Gastrocnemius medialis (tissue), 4 donors: Measurements from ENCODE around the gene GP9. TPM values are rescaled to one million over a fixed set of nuclear protein-coding genes. Genes with fewer than 3 reads are reported as not detected.

Source experiments
- ATAC-seq, 2 donors: fragments of 150-250 bp; one replicate each; pipeline ENCODE4 v1.9.1; 2016
- DNase-seq, 2 donors: peaks; one replicate each; pipeline ENCODE4 v3.0.0-alpha.2; 2019
- H3K27ac ChIP-seq, 4 donors: fragments of 200-600 bp; sonication (generic); 1 replicate in 1 of 4; 2 replicates in 3 of 4; pipeline ENCODE4 v1.5.1; 2016 to 2018; ENCODE audit warnings: mild to moderate bottlenecking in 2 of 4, moderate library complexity in 1 of 4
- H3K27me3 ChIP-seq, 3 donors: fragments of 200-600 bp; sonication (generic) in 2 of 3; 1 replicate in 1 of 3; 2 replicates in 2 of 3; pipeline versions ENCODE4 v1.5.1 to v1.6.0; 2016 to 2019; ENCODE audit warnings: mild to moderate bottlenecking in 1 of 3, moderate library complexity in 1 of 3
- H3K36me3 ChIP-seq, 2 donors: fragments of 200-600 bp; sonication (generic) in 1 of 2; one replicate each; pipeline ENCODE4 v1.5.1; 2017 to 2018
- H3K4me1 ChIP-seq, 2 donors: fragments of 200-600 bp; sonication (generic) in 1 of 2; one replicate each; pipeline ENCODE4 v1.5.1; 2016 to 2017; ENCODE audit warnings: mild to moderate bottlenecking in 2 of 2
- H3K4me3 ChIP-seq, 4 donors: fragments of 200-600 bp; sonication (generic) in 3 of 4; 1 replicate in 1 of 4; 2 replicates in 3 of 4; pipeline ENCODE4 v1.5.1; 2016 to 2019; ENCODE audit warnings: mild to moderate bottlenecking in 2 of 4
- H3K9me3 ChIP-seq, 3 donors: fragments of 200-600 bp; sonication (generic) in 2 of 3; 1 replicate in 1 of 3; 2 replicates in 2 of 3; pipeline ENCODE4 v1.5.1; 2016 to 2019
- CTCF ChIP-seq, 5 experiments: fragments of 450-650 bp in 3 of 5; fragments of 200-600 bp in 2 of 5; sonication (generic) in 2 of 5; IDR thresholded peaks in 4 of 5; conservative IDR thresholded peaks in 1 of 5; 1 replicate in 4 of 5; 2 replicates in 1 of 5; pipeline ENCODE4 v1.5.1; 2016 to 2019; ENCODE audit warnings: antibody characterized with exemption in 5 of 5, mild to moderate bottlenecking in 3 of 5, moderate library complexity in 3 of 5
- POLR2A ChIP-seq, 2 donors: fragments of 450-650 bp; IDR thresholded peaks; one replicate each; pipeline ENCODE4 v1.6.1; 2017; ENCODE audit warnings: antibody characterized with exemption in 2 of 2, mild to moderate bottlenecking in 2 of 2, moderate library complexity in 2 of 2
- in situ Hi-C, 4 donors: fragments of 200-750 bp; cut with MboI; loops; one replicate each; pipeline versions ENCODE4 v1.15.0 to v1.8.0; 2017; ENCODE audit warnings: low sequenced_read_pairs in 4 of 4
- intact Hi-C: fragments of 100-400 bp; cut with DNase I; formaldehyde crosslinking; loops from one replicate; pipeline ENCODE4 v1.15.1; 2023; ENCODE audit warnings: low total_unique reads
- total RNA-seq, 4 donors: library from RNA; depleted of rRNA; stranded (reverse); fragments of >200 nt; gene quantifications; one replicate each; pipeline versions ENCODE4 v1.1.0 to v1.2.3, GENCODE V29; 2016

The GP9 gene
- total RNA-seq, 4 donors from 2014 or later = 0.42 TPM; not detected in 3

GRCh38 chr3:129018271-129018670 is 42.3 kb upstream of the GP9 start:
- no peaks in the 10 kb centered on the region for H3K36me3 ChIP-seq
- no peak for ATAC-seq
- H3K27me3 ChIP-seq = no peaks in the 10 kb centered on the region
- no peak overlapping the region for H3K4me3 ChIP-seq
- H3K9me3 ChIP-seq = no peaks in the 10 kb centered on the region
- DNase-seq = no peak
- TF ChIP-seq POLR2A (IDR thresholded peaks at IDR 0.05) = no peak
- intact Hi-C loops = no loop called here
- in situ Hi-C loops = no loop called here
- H3K27ac ChIP-seq = peak overlapping the region in 3 of 4 donors; percentile 62 to 71 (median 71)
- H3K4me1 ChIP-seq = peaks cover 18 to 24% of the 10 kb centered on the region in 2 donors

- DNase-seq (no peak), ATAC-seq (no peak)
- intact Hi-C loops (no loop called here), in situ Hi-C loops (no loop called here)
- Histone ChIP-seq H3K4me3 (no peak overlapping the region), H3K36me3 (no peaks in the 10 kb centered on the region), H3K4me1 (peaks cover 18 to 24% of the 10 kb centered on the region in 2 donors), H3K27me3 (no peaks in the 10 kb centered on the region), H3K27ac (peak overlapping the region in 2 of 4 donors; percentile 62 to 71), H3K9me3 (no peaks in the 10 kb centered on the region)
- no peak for TF ChIP-seq POLR2A (IDR thresholded peaks at IDR 0.05)
- no peak for TF ChIP-seq CTCF (IDR thresholded peaks at IDR 0.05 in 4 of 5, conservative IDR thresholded peaks at IDR 0.05 in 1 of 5)
Observed at GRCh38 chr3:129018751-129019150, 41.8 kb upstream of the GP9 start.

DNA sequence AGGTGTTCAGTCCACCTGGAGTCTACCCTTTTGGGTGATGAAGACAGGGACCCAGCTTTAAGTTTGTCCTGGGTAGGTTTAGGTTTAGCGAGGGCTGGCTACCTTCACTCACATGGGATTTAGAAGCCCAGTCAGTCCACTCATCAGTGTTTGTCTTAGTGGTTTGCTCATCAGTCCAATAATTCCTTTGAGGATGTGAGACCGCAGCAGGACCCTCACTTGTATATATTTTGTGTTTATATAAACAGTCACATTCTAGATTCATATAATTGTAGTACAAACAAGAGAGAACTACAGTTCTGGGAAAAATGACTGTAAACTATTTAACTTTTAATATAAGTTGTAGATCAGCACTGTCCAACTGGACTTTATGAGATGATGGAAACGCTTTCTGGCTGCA is 41.3 kb upstream of the GP9 start:
- no peaks in the 10 kb centered on the region for H3K36me3 ChIP-seq
- H3K4me3 ChIP-seq = no peak overlapping the region
- no peak overlapping the region for H3K27ac ChIP-seq
- TF ChIP-seq POLR2A (IDR thresholded peaks at IDR 0.05) (no peak), CTCF (IDR thresholded peaks at IDR 0.05 in 4 of 5, conservative IDR thresholded peaks at IDR 0.05 in 1 of 5) (no peak)
- no peak for ATAC-seq
- H3K4me1 ChIP-seq = peaks cover 18 to 24% of the 10 kb centered on the region in 2 donors
- H3K9me3 ChIP-seq = no peaks in the 10 kb centered on the region
- intact Hi-C loops (no loop called here), in situ Hi-C loops (no loop called here)
- no peak for DNase-seq
- no peaks in the 10 kb centered on the region for H3K27me3 ChIP-seq

DNA sequence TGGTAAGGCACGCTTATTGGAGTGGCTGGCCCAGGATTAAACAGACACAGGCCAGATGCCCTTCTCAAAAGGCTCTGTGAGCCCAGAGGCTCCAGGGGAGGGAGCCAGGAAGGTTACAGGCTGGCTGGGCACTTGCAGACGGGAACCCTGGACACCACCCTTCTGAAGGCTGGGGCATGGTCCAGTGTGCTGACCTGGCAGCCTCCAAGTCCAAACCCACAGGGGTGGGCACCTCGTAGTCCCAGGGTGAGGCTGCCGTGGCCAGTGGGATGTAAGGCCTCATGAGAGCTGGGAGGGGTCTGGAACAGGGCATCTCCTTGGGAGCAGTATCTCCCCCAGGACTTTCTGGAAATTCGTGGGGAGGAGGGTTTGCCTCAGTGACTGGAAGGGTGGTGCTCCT is 39.9 kb upstream of the GP9 start:
- no peak for TF ChIP-seq CTCF (IDR thresholded peaks at IDR 0.05 in 4 of 5, conservative IDR thresholded peaks at IDR 0.05 in 1 of 5)
- TF ChIP-seq POLR2A (IDR thresholded peaks at IDR 0.05) = no peak
- intact Hi-C loops = no loop called here
- Histone ChIP-seq H3K27me3 (no peaks in the 10 kb centered on the region), H3K27ac (no peak overlapping the region), H3K4me1 (peaks cover 23 to 26% of the 10 kb centered on the region in 2 donors), H3K4me3 (no peak overlapping the region), H3K9me3 (no peaks in the 10 kb centered on the region), H3K36me3 (no peaks in the 10 kb centered on the region)
- DNase-seq (no peak), ATAC-seq (no peak)
- in situ Hi-C loops = no loop called here

- Histone ChIP-seq H3K27me3 (no peaks in the 10 kb centered on the region), H3K4me1 (peaks cover 27 to 28% of the 10 kb centered on the region in 2 donors), H3K9me3 (no peaks in the 10 kb centered on the region), H3K27ac (no peak overlapping the region), H3K4me3 (no peak overlapping the region), H3K36me3 (no peaks in the 10 kb centered on the region)
- TF ChIP-seq POLR2A (IDR thresholded peaks at IDR 0.05) (no peak), CTCF (IDR thresholded peaks at IDR 0.05 in 4 of 5, conservative IDR thresholded peaks at IDR 0.05 in 1 of 5) (no peak)
- intact Hi-C loops (no loop called here), in situ Hi-C loops (no loop called here)
- DNase-seq (no peak), ATAC-seq (no peak)
Observed at GRCh38 chr3:129021140-129021551, 39.4 kb upstream of the GP9 start.
